IPS-18a (cell line): ENCODE measurements around the gene SPTLC2.

Experiments used
- H3K27ac ChIP-seq: one replicate; pipeline ENCODE4 v1.5.1; 2013; ENCODE audit warnings: low read length
- H3K27me3 ChIP-seq: one replicate; pipeline ENCODE4 v1.6.1; 2013; ENCODE audit warnings: mild to moderate bottlenecking, low read length; ENCODE audit not compliant: control insufficient read depth, insufficient read depth
- H3K36me3 ChIP-seq: one replicate; pipeline ENCODE4 v1.6.1; 2013; ENCODE audit warnings: low read depth, low read length; ENCODE audit not compliant: control insufficient read depth
- H3K4me1 ChIP-seq: one replicate; pipeline ENCODE4 v1.6.1; 2013; ENCODE audit warnings: low read depth, low read length; ENCODE audit not compliant: control insufficient read depth
- H3K4me3 ChIP-seq: one replicate; pipeline ENCODE4 v1.5.1; 2013; ENCODE audit warnings: low read length
- H3K9ac ChIP-seq: one replicate; pipeline ENCODE4 v1.6.1; 2013; ENCODE audit warnings: mild to moderate bottlenecking, low read length, moderate library complexity
- H3K9me3 ChIP-seq: one replicate; pipeline ENCODE4 v1.6.1; 2013; ENCODE audit warnings: low read depth, low read length; ENCODE audit not compliant: control insufficient read depth

The SPTLC2 gene

DNA sequence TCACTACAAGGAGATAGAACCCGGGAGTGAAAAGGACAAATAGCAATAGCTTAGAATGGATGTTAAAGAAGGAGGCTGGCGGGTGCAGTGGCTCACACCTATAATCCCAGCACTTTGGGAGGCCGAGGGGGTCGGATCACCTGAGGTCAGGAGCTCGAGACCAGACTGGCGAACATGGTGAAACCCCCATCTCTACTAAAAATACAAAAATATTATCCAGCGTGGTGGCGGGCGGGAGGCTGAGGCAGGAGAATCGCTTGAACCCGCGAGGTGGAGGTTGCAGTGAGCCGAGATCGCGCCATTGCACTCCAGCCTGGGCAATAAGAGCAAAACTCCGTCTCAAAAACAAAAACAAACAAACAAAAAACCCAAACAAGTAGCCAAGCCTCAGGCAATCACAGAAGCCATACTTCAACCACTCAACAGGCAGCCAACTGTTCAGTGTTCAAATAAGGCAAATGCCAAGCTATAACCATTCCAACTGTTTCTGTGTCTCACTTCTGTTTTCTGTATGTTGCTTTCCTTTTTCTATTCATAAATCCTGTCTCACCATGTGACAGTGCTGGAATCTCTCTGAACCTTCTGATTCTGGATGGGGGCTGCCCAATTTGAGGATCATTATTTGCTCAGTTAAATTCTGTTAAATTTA, 3.9 kb upstream of the SPTLC2 start:
- no peak overlapping the region for H3K9ac ChIP-seq
- H3K4me3 ChIP-seq: no peak overlapping the region
- H3K36me3 ChIP-seq: no peaks in the 10 kb centered on the region
- no peaks in the 10 kb centered on the region for H3K9me3 ChIP-seq
- peaks cover 4% of the 10 kb centered on the region for H3K4me1 ChIP-seq
- no peaks in the 10 kb centered on the region for H3K27me3 ChIP-seq
- H3K27ac ChIP-seq: no peak overlapping the region

DNA sequence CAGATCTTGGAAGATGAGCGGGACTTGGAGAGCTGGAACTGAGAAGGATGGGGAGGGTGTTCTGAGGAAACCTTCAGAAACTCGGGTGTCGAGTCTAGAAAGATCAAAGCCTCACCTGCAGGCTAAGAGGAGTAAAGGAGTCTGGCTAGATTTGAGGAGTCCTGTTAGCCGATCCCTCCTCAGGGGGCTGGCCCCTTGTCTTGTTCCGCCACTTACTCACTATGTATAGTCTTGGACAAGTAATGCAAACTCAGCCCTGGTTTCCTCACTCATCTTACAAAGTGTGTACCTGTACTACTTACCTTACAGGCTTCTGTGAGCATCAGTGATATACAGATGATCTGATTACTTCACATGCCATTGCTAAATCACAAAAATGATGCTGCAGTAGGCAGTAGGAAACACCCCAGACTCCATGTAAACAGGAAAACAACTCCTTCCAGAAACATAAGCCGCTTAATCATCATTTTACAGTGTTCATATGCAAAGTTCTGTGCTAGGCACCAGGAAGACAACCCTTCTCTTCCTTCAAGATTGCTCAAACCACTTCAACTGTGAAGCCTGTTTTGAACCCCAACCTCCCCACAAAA, 2.0 kb upstream of the SPTLC2 start:
- no peak overlapping the region for H3K27ac ChIP-seq
- no peaks in the 10 kb centered on the region for H3K36me3 ChIP-seq
- no peaks in the 10 kb centered on the region for H3K27me3 ChIP-seq
- peaks cover 8% of the 10 kb centered on the region for H3K4me1 ChIP-seq
- H3K9me3 ChIP-seq: no peaks in the 10 kb centered on the region
- no peak overlapping the region for H3K9ac ChIP-seq
- H3K4me3 ChIP-seq: no peak overlapping the region

DNA sequence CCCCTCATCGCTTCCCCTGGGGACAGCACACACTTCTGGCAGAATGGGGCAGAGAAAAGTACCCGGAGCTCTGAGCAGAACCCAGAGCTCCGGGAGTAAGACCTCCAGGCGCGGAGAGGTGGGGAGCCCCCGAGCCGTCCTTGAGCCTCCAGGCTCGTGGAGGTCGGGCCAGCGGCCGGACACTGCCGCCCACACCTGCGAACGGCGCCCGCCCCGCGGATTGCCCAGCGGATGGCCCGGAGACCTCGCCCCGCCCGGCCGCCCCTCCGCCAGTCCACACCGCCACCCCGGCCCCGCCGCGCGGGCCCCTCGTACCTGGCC, 344 bp downstream of the SPTLC2 start:
- no peak overlapping the region for H3K27ac ChIP-seq
- no peaks in the 10 kb centered on the region for H3K36me3 ChIP-seq
- H3K4me3 ChIP-seq: peak overlapping the region; percentile 89
- H3K4me1 ChIP-seq: peaks cover 8% of the 10 kb centered on the region
- H3K9ac ChIP-seq: peak overlapping the region; percentile 59
- no peaks in the 10 kb centered on the region for H3K9me3 ChIP-seq
- H3K27me3 ChIP-seq: no peaks in the 10 kb centered on the region

DNA sequence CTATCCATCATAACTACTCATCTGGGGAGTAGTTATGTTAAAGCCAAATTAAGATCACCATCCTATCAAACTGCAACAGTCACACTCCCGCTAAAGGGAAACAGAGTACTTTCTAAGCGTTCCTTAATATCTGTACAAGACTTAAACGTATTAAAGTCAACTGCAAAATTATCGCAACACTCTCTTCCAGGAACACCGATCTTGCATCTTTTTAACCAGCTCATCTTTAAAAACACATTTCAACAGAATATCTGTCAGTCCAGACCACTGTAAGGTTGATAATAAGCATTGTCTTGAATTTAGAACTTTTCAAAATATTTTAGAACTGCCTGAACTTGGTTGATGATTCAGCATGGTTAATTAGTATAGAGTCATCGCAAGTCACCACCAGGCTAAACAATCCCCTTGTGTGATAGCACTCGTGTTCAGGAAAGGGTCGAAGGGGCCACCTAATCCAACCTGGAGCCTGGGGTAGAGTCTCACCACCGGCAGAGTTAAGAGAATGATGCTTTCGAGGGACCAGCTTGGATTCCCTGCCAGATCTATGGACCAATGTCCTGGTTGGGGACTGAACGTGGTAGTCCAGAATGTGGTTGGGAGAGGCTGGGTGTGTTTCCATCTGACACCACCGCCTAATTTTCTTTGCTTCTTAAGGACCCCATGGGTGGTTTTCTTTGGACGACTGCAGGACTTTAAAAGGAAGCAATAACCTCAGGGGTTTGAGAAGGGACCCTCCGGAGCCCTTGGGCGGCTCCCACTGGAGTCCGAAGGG, 890 bp downstream of the SPTLC2 start:
- Histone ChIP-seq H3K4me3 (peak overlapping the region; percentile 89), H3K9ac (peak overlapping the region; percentile 59), H3K27me3 (no peaks in the 10 kb centered on the region), H3K9me3 (no peaks in the 10 kb centered on the region), H3K4me1 (peaks cover 8% of the 10 kb centered on the region), H3K36me3 (no peaks in the 10 kb centered on the region), H3K27ac (no peak overlapping the region)

DNA sequence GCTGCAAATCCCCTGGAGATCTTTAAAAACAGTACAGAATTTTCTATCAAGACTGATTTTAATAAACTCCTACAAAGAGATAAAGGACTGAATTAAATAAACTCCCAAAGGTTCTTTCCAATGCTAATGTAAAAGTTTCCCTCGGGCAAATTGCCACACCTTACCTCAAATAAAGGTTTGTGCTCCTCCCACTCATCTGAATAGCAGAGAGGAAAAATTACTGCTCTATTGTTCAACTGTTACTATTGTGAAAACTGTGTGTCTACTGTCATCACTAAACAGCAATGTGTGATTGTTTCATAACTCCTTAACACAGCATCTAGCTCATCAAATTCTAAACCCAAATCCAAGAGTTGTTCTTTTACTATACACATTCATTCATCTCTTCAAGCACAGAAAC, 3.2 kb downstream of the SPTLC2 start:
- Histone ChIP-seq H3K27ac (no peak overlapping the region), H3K9ac (no peak overlapping the region), H3K4me3 (no peak overlapping the region), H3K4me1 (peaks cover 8% of the 10 kb centered on the region), H3K27me3 (no peaks in the 10 kb centered on the region), H3K9me3 (no peaks in the 10 kb centered on the region), H3K36me3 (no peaks in the 10 kb centered on the region)

DNA sequence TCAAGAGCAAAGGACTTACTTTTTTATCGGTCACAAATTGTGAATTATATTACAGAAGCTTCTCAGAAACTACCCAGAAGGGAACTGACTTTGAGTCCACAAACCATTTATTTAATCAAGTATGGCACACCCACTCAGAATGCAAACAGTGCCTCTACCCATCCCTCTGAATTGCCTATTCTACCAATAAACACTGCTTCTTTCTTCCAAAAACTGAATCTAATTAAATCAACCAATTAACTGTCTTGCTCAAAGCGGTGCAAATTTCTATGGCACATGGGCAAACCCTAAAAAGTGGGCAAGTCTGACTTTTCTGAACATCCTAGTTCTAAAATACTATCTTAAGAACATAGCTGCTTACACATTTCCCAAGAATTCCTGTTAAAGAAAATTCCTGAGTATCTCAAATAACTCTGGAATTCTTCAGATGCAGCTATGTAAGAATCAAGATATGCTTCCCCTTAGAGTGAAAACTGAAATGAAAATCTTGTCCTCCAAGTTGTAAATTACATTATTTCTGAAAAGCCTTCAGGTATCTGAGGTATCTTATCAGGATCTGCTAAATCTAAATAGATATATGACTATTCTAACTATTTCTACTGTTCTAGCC, 4.3 kb downstream of the SPTLC2 start:
- Histone ChIP-seq H3K9me3 (no peaks in the 10 kb centered on the region), H3K27me3 (no peaks in the 10 kb centered on the region)

DNA sequence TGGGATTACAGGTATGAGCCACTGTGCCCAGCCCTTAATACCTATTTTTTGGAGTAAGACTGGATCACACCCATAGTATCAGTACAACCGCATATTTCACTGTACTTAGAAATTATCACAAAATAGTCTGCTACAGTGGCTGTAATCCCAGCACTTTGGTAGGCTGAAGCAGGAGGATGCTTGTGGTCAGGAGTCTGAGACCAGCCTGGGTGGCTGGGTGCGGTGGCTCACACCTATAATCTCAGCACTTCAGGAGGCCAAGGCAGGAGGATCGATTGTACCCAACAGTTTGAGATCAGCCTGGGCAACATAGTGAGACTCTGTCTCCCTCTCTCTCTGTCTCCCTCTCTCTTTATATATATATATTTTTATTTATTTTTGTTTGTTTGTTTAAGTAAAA, 5.9 kb downstream of the SPTLC2 start:
- no peaks in the 10 kb centered on the region for H3K9me3 ChIP-seq
- H3K4me1 ChIP-seq: peaks cover 7% of the 10 kb centered on the region
- no peak overlapping the region for H3K4me3 ChIP-seq
- no peak overlapping the region for H3K9ac ChIP-seq
- H3K27me3 ChIP-seq: no peaks in the 10 kb centered on the region
- H3K36me3 ChIP-seq: no peaks in the 10 kb centered on the region
- no peak overlapping the region for H3K27ac ChIP-seq

More for the DNA sequence above, 4.3 kb downstream of the SPTLC2 start:
- Histone ChIP-seq H3K4me3 (no peak overlapping the region), H3K36me3 (no peaks in the 10 kb centered on the region), H3K27ac (no peak overlapping the region), H3K9ac (no peak overlapping the region), H3K4me1 (peaks cover 8% of the 10 kb centered on the region)

DNA sequence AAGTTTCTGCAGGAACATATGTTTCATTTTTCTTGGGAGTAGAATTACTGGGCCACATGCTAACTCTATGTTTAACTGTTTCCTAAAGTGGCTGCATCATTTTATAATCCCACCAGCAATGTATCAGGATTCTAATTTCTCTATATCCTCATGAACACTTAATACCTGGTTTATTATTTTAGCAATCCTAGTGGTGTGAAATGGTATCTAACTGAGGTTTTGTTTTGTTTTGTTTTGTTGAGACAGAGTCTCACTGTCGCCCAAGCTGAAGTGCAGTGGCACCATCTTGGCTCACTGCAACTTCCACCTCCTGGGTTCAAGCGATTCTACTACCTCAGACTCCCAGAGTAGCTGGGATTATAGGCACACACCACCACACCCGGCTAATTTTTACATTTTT, 6.5 kb downstream of the SPTLC2 start:
- Histone ChIP-seq H3K4me1 (peaks cover under 1% of the 10 kb centered on the region), H3K9me3 (no peaks in the 10 kb centered on the region), H3K36me3 (no peaks in the 10 kb centered on the region), H3K9ac (no peak overlapping the region), H3K27ac (no peak overlapping the region), H3K4me3 (no peak overlapping the region), H3K27me3 (no peaks in the 10 kb centered on the region)

DNA sequence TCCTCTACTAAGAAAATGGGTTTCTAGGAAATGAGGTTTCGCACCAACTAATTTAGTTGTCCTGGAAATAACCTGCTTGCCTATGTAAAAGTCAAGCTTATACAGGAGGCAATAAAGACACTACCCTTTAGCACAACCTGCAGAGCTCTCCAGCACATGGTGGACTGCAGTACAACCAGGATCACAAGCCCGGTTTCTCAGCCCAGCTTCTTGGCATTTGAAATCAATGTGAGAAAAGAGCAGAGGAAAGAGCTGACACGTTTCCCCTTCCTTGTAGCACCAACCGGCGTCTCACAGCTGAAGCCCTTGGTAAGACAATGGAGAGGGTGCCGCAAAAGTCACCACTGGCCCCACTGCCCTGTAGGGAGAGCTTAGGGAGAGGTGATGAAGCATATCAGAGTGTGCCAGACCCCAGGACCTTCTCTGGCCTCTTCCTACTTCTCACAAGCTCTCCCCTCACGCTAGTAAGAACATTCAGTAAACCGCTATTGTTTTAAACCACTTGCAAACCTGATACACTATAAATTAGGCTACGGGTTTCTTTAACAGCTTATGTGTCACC, 8.6 kb downstream of the SPTLC2 start:
- H3K27ac ChIP-seq: no peak overlapping the region
- no peak overlapping the region for H3K4me3 ChIP-seq
- H3K9ac ChIP-seq: no peak overlapping the region
- no peaks in the 10 kb centered on the region for H3K27me3 ChIP-seq
- no peaks in the 10 kb centered on the region for H3K9me3 ChIP-seq
- no peaks in the 10 kb centered on the region for H3K4me1 ChIP-seq
- H3K36me3 ChIP-seq: no peaks in the 10 kb centered on the region

DNA sequence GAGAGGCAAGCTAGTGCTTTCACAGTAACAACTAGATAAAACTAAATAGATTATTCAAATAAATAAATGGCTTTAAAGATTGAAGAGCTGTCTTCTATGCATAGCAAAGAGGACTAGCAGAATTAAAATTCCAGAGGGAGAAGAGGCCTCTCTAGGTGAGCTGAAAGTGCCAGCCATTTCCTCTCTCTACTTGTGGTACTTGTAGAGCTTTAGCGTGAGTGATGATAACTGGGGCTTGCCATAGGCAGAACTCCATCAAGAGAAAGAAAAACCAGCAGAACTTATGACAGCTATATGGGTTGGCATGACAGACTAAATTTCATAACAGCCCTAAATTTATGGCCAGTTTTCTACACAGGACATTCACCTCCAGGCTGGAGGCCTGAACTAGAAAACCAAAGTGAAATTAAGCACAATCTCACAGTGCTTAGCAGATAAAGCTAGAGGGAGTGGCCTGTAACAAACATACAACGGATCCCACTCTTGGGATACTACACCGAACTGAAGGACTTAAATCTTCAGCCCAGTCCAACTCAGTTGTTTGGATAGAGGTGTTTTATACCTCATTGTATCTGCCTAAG, 11.0 kb downstream of the SPTLC2 start:
- Histone ChIP-seq H3K4me1 (no peaks in the 10 kb centered on the region), H3K9me3 (no peaks in the 10 kb centered on the region), H3K4me3 (no peak overlapping the region), H3K36me3 (no peaks in the 10 kb centered on the region), H3K27ac (no peak overlapping the region), H3K9ac (no peak overlapping the region), H3K27me3 (no peaks in the 10 kb centered on the region)

DNA sequence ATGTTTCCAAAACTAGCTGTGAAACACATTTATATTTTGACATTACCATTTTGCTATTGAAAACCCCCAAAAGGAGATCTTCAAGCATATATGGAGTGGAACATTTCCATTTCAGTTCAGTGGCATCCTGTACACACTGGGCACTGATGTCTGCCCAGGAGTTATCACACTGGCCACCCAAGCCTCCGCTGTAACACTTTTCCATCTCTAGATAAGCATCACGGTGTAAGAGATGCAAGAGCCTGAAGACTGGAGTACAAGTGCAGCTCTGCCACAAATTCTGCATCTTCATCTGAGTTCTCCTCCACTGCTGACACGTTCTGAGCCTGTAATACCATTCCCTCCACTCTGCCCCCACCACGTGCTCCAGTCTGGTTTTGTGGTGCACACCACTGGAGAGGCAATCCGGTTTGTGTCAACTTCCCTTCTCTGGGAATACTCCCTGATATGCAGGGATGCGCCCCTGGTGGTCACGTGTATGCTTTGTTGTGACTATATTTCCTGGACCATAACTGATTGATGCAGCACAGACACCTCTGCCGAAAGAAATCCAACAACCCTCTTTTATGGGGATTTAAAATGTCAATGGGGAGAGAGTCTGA, 12.7 kb downstream of the SPTLC2 start:
- Histone ChIP-seq H3K9me3 (no peaks in the 10 kb centered on the region), H3K36me3 (no peaks in the 10 kb centered on the region), H3K4me1 (peaks cover 2% of the 10 kb centered on the region), H3K27ac (no peak overlapping the region), H3K27me3 (no peaks in the 10 kb centered on the region), H3K4me3 (no peak overlapping the region), H3K9ac (no peak overlapping the region)
